NCI-H748 treated with DMSO at 0.1 percent for 48 hours (cell line): ENCODE measurements around the gene THRSP.
"Not testable (repeated sequence)": the region's sequence is repeated elsewhere in the genome, so short reads cannot be mapped to it uniquely, and the experiment has no call there.

ENCODE experiments used
- DNase-seq: peaks from one replicate; lab custom pipeline; 2025; lab: John Stamatoyannopoulos, UW

THRSP gene

GRCh38 chr11:78063440-78064181, at the start of gene THRSP:
Gene THRSP (plus strand): TSS chr11:78063861. CDS start chr11:78063882, 21 bp downstream.
- no peak for DNase-seq

- DNase-seq = not testable (repeated sequence)
These were observed 48.6 kb upstream of the THRSP start for GRCh38 chr11:78014937-78015520.

GRCh38 chr11:78015878-78016277, 47.8 kb upstream of the THRSP start:
- DNase-seq = no peak

- no peak for DNase-seq
These were observed 43.9 kb upstream of the THRSP start for GRCh38 chr11:78019808-78020207.

GRCh38 chr11:78020246-78020645, 43.4 kb upstream of the THRSP start:
- DNase-seq = no peak

- DNase-seq = no peak
These were observed 42.0 kb upstream of the THRSP start for GRCh38 chr11:78021611-78022010.

- peak; percentile 5 for DNase-seq
These were observed 41.0 kb upstream of the THRSP start, which contains the start of gene KCTD14 for GRCh38 chr11:78022397-78023396. Gene KCTD14 (minus strand): TSS chr11:78023276. CDS start chr11:78023249, 27 bp downstream.

- DNase-seq = no peak
These were observed 40.2 kb upstream of the THRSP start for GRCh38 chr11:78023426-78023825.

GRCh38 chr11:78025378-78025777, 38.3 kb upstream of the THRSP start:
- no peak for DNase-seq

GRCh38 chr11:78027759-78028158, 35.9 kb upstream of the THRSP start:
- no peak for DNase-seq

- DNase-seq = not testable (repeated sequence)
These were observed 35.2 kb upstream of the THRSP start for GRCh38 chr11:78028423-78028822.

GRCh38 chr11:78030429-78031325, 33.0 kb upstream of the THRSP start:
- DNase-seq = peak; percentile 74

GRCh38 chr11:78031629-78032028, 32.0 kb upstream of the THRSP start:
- DNase-seq = no peak

GRCh38 chr11:78032090-78032489, 31.6 kb upstream of the THRSP start:
- DNase-seq = no peak

GRCh38 chr11:78033040-78033439, 30.6 kb upstream of the THRSP start:
- DNase-seq = no peak

GRCh38 chr11:78034623-78035022, 29.0 kb upstream of the THRSP start:
- DNase-seq = no peak

GRCh38 chr11:78036313-78036712, 27.3 kb upstream of the THRSP start:
- no peak for DNase-seq

GRCh38 chr11:78037056-78037455, 26.6 kb upstream of the THRSP start:
- no peak for DNase-seq

GRCh38 chr11:78037825-78038620, 25.6 kb upstream of the THRSP start:
- DNase-seq = no peak

- no peak for DNase-seq
These were observed 24.9 kb upstream of the THRSP start for GRCh38 chr11:78038697-78039313.
